Measurements from ENCODE around the gene PCNX2.
A peak's percentile ranks its signal among the peaks of the same experiment; 100 is the strongest.

Gene PCNX2

DNA sequence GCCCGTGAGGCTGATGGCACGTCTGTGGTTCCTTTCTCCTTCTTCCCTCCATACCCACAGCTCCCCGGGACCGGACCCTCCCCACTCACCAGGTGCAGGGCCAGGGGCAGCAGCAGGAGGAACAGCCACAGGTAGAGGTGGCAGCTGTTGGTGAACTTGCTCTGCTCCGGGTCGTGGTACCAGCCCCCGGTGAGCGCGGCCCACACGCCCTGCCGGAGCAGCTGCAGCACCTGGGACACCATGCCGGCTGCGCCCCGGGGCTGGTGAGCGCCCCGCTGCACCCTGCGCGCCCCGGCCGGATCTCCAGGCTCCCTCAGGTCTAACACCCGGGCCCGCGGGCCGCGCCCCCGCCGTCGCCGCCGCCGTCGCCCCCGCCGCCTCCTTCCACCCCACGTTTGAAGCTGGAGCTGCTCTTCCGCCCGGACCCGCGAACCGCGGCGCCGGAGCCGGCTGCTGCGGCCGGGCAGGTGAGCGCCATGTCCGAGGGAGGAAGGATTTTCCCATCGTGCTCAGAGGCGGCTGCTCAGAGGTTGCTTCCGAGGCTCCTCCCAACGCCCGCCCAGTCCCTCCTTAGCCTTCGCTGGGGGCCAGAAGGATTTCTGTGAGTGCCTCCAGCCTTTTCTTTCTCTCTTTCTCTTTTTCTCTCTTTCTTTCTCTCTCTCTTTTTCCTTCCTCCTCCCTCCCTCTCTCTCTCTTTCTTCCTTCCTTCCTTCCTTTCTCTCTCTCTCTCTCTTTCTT is at the start of gene PCNX2 (continued):
- TF ChIP-seq ZNF366 (tag by site-specific recombination; conservative IDR thresholded peaks at IDR 0.05): peak; percentile 100
- peak; percentile 52 for TF ChIP-seq ZBTB8A (tag by site-specific recombination; IDR thresholded peaks at IDR 0.05)
- TF ChIP-seq TCF7L2 (IDR thresholded peaks at IDR 0.05; ENCODE audit: borderline replicate concordance, low read depth, low read length): 0 out of 2 replicates have a peak, but pooled peaks have one; percentile 12
- peak; percentile 33; the same call in 1 of the 2 replicates for TF ChIP-seq KLF17 (tag by site-specific recombination; IDR thresholded peaks at IDR 0.05)
- TF ChIP-seq SP3 (tag by site-specific recombination; IDR thresholded peaks at IDR 0.05): peak; percentile 95
- peak; percentile 88 for TF ChIP-seq GLIS2 (tag by site-specific recombination; IDR thresholded peaks at IDR 0.05)
- no peak for TF ChIP-seq ZBTB1 (tag by site-specific recombination; IDR thresholded peaks at IDR 0.05)
- TF ChIP-seq ZNF121 (tag by site-specific recombination; IDR thresholded peaks at IDR 0.05): no peak
- TF ChIP-seq ZNF311 (tag by site-specific recombination; IDR thresholded peaks at IDR 0.05; ENCODE audit: borderline replicate concordance): no peak
- TF ChIP-seq ZNF155 (tag by site-specific recombination; IDR thresholded peaks at IDR 0.05): no peak
- no peak for TF ChIP-seq ZNF132 (tag by site-specific recombination; IDR thresholded peaks at IDR 0.05; ENCODE audit: borderline replicate concordance)
- no peak for TF ChIP-seq ZNF548 (tag by site-specific recombination; IDR thresholded peaks at IDR 0.05)
- TF ChIP-seq ZNF433 (tag by site-specific recombination; IDR thresholded peaks at IDR 0.05; ENCODE audit: low read depth): no peak
- TF ChIP-seq ZNF274 (IDR thresholded peaks at IDR 0.05; ENCODE audit: low read length): no peak
- TF ChIP-seq ZNF274 (tag by site-specific recombination; IDR thresholded peaks at IDR 0.05; ENCODE audit: borderline replicate concordance): no peak
- TF ChIP-seq ZNF791 (tag by site-specific recombination; IDR thresholded peaks at IDR 0.05): no peak
- no peak for TF ChIP-seq ZNF221 (tag by site-specific recombination; IDR thresholded peaks at IDR 0.05; ENCODE audit: borderline replicate concordance)
- peak; percentile 52 for TF ChIP-seq ZNF677 (tag by site-specific recombination; IDR thresholded peaks at IDR 0.05)
- no peak for TF ChIP-seq ZNF302 (tag by site-specific recombination; IDR thresholded peaks at IDR 0.05; ENCODE audit: low read depth)
- no peak for TF ChIP-seq ZNF830 (tag by site-specific recombination; IDR thresholded peaks at IDR 0.05; ENCODE audit: low read depth)
- 0 out of 2 replicates have a peak, but pooled peaks have one; percentile 3 for TF ChIP-seq OSR2 (tag by site-specific recombination; IDR thresholded peaks at IDR 0.05)
- peak; percentile 58; the same call in 1 of the 2 replicates for TF ChIP-seq ZBTB21 (tag by site-specific recombination; IDR thresholded peaks at IDR 0.05)
- TF ChIP-seq, protein P1, sequence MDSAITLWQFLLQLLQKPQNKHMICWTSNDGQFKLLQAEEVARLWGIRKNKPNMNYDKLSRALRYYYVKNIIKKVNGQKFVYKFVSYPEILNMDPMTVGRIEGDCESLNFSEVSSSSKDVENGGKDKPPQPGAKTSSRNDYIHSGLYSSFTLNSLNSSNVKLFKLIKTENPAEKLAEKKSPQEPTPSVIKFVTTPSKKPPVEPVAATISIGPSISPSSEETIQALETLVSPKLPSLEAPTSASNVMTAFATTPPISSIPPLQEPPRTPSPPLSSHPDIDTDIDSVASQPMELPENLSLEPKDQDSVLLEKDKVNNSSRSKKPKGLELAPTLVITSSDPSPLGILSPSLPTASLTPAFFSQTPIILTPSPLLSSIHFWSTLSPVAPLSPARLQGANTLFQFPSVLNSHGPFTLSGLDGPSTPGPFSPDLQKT (IDR thresholded peaks at IDR 0.05; ENCODE audit: borderline replicate concordance, low read depth, low read length): no peak
- TF ChIP-seq ZNF768 (tag by site-specific recombination; IDR thresholded peaks at IDR 0.05): no peak
- no peak for TF ChIP-seq ZNF214 (tag by site-specific recombination; IDR thresholded peaks at IDR 0.05; ENCODE audit: borderline replicate concordance)
- TF ChIP-seq ZNF202 (tag by site-specific recombination; IDR thresholded peaks at IDR 0.05; ENCODE audit: borderline replicate concordance): no peak
- TF ChIP-seq SALL2 (tag by site-specific recombination; IDR thresholded peaks at IDR 0.05; ENCODE audit: borderline replicate concordance): no peak
- TF ChIP-seq RBAK (tag by site-specific recombination; IDR thresholded peaks at IDR 0.05): no peak
- TF ChIP-seq ZSCAN23 (tag by site-specific recombination; IDR thresholded peaks at IDR 0.05): 0 out of 2 replicates have a peak, but pooled peaks have one; percentile 35
- TF ChIP-seq ZNF133 (tag by site-specific recombination; IDR thresholded peaks at IDR 0.05): no peak
- no peak for TF ChIP-seq ZNF37A (tag by site-specific recombination; IDR thresholded peaks at IDR 0.05)
- no peak for TF ChIP-seq ZNF670 (tag by site-specific recombination; IDR thresholded peaks at IDR 0.05; ENCODE audit: low read depth)
- no peak for TF ChIP-seq ZNF157 (tag by site-specific recombination; IDR thresholded peaks at IDR 0.05)
- peak; percentile 61; the same call in 1 of the 2 replicates for TF ChIP-seq ZNF501 (tag by site-specific recombination; IDR thresholded peaks at IDR 0.05)
- TF ChIP-seq ZNF792 (tag by site-specific recombination; IDR thresholded peaks at IDR 0.05): no peak
- peak; percentile 67 for TF ChIP-seq ZNF629 (tag by site-specific recombination; IDR thresholded peaks at IDR 0.05)
- TF ChIP-seq ZBTB48 (tag by site-specific recombination; IDR thresholded peaks at IDR 0.05): peak; percentile 93
- no peak for TF ChIP-seq ZNF239 (tag by site-specific recombination; IDR thresholded peaks at IDR 0.05)
- TF ChIP-seq CTCF (tag by site-specific recombination; IDR thresholded peaks at IDR 0.05): 0 out of 2 replicates have a peak, but pooled peaks have one; percentile 10
